Activated gamma-delta T cell (primary cell): ENCODE results near the gene PXN.
"Not testable (repeated sequence)": the region's sequence is repeated elsewhere in the genome, so short reads cannot be mapped to it uniquely, and the experiment has no call there.

ENCODE experiments used
- DNase-seq: peaks from one replicate; lab custom pipeline; 2025; lab: John Stamatoyannopoulos, UW

PXN gene

GRCh38 chr12:120209851-120210250, 55.7 kb downstream of the PXN start:
- DNase-seq: no peak

- no peak for DNase-seq
Measured at GRCh38 chr12:120207227-120207626, 58.3 kb downstream of the PXN start.

- not testable (repeated sequence) for DNase-seq
Measured at GRCh38 chr12:120206781-120207180, 58.7 kb downstream of the PXN start.

GRCh38 chr12:120206228-120206627, 59.3 kb downstream of the PXN start:
- DNase-seq: no peak

- no peak for DNase-seq
Measured at GRCh38 chr12:120204171-120204570, 61.4 kb downstream of the PXN start.

GRCh38 chr12:120200364-120200800, 65.1 kb downstream of the PXN start:
- no peak for DNase-seq

GRCh38 chr12:120199595-120200306, 65.8 kb downstream of the PXN start:
- no peak for DNase-seq

- DNase-seq: no peak
Measured at GRCh38 chr12:120199025-120199424, 66.5 kb downstream of the PXN start.

- DNase-seq: no peak
Measured at GRCh38 chr12:120197542-120197887, 68.0 kb downstream of the PXN start.

- not testable (repeated sequence) for DNase-seq
Measured at GRCh38 chr12:120196817-120197541, 68.6 kb downstream of the PXN start.

- DNase-seq: no peak
Measured at GRCh38 chr12:120196363-120196762, 69.2 kb downstream of the PXN start.

GRCh38 chr12:120194534-120195395, 70.8 kb downstream of the PXN start, which contains the start of gene GCN1:
Gene GCN1 (minus strand): TSS chr12:120194715. CDS start chr12:120194697, 18 bp downstream.
- peak; percentile 78 for DNase-seq

- no peak for DNase-seq
Measured at GRCh38 chr12:120194226-120194533, 71.3 kb downstream of the PXN start.

GRCh38 chr12:120193286-120193685, 72.2 kb downstream of the PXN start:
- not testable (repeated sequence) for DNase-seq

- no peak for DNase-seq
Measured at GRCh38 chr12:120190985-120191480, 74.5 kb downstream of the PXN start.

GRCh38 chr12:120190386-120190785, 75.1 kb downstream of the PXN start:
- no peak for DNase-seq

- no peak for DNase-seq
Measured at GRCh38 chr12:120186654-120187053, 78.9 kb downstream of the PXN start.

GRCh38 chr12:120183211-120183631, 82.3 kb downstream of the PXN start:
- no peak for DNase-seq

- DNase-seq: no peak
Measured at GRCh38 chr12:120181991-120182631, 83.4 kb downstream of the PXN start.

GRCh38 chr12:120180975-120181374, 84.6 kb downstream of the PXN start:
- DNase-seq: no peak

- DNase-seq: no peak
Measured at GRCh38 chr12:120175537-120175936, 90.0 kb downstream of the PXN start.

GRCh38 chr12:120175062-120175461, 90.5 kb downstream of the PXN start:
- DNase-seq: no peak
